Epithelial cell of esophagus (primary cell): ENCODE measurements around the gene IL1RAPL1.

Experiments used
- DNase-seq: peaks from one replicate; pipeline ENCODE4 v3.0.0; 2010; ENCODE audit warnings: low read depth
- H3K4me3 ChIP-seq: 2 replicates; pipeline ENCODE4 v1.5.1; 2011; ENCODE audit warnings: mild to moderate bottlenecking, low read length, control low read depth
- TF ChIP-seq, protein P1 (sequence below): IDR thresholded peaks from 2 replicates; pipeline ENCODE4 v1.5.1; 2011; ENCODE audit warnings: low read depth, mild to moderate bottlenecking, low read length, control low read depth, inconsistent platforms; ENCODE audit not compliant: insufficient read depth; ENCODE audit errors: missing control alignments

The IL1RAPL1 gene

DNA sequence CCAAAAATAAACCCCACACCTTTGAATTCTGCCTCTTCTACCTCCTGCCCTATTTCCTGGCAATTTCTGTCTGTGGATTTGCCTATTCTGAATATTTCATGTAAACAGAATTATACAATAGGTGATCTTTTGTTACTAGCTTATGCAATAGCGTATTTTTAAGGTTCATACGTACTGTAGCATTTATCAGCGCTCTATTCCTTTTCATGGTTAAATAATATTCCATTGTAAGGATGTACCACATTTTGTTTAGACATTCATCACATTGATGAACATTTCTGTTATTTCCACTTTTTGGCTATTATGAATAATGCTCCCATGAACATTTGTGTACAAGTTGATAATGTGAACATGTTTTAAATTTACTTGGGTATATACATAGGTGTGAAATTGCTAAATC is 847.7 kb downstream of the IL1RAPL1 start:
- H3K4me3 ChIP-seq, result no peak overlapping the region
- DNase-seq, result no peak
- TF ChIP-seq, protein P1, sequence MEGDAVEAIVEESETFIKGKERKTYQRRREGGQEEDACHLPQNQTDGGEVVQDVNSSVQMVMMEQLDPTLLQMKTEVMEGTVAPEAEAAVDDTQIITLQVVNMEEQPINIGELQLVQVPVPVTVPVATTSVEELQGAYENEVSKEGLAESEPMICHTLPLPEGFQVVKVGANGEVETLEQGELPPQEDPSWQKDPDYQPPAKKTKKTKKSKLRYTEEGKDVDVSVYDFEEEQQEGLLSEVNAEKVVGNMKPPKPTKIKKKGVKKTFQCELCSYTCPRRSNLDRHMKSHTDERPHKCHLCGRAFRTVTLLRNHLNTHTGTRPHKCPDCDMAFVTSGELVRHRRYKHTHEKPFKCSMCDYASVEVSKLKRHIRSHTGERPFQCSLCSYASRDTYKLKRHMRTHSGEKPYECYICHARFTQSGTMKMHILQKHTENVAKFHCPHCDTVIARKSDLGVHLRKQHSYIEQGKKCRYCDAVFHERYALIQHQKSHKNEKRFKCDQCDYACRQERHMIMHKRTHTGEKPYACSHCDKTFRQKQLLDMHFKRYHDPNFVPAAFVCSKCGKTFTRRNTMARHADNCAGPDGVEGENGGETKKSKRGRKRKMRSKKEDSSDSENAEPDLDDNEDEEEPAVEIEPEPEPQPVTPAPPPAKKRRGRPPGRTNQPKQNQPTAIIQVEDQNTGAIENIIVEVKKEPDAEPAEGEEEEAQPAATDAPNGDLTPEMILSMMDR, result no peak

DNA sequence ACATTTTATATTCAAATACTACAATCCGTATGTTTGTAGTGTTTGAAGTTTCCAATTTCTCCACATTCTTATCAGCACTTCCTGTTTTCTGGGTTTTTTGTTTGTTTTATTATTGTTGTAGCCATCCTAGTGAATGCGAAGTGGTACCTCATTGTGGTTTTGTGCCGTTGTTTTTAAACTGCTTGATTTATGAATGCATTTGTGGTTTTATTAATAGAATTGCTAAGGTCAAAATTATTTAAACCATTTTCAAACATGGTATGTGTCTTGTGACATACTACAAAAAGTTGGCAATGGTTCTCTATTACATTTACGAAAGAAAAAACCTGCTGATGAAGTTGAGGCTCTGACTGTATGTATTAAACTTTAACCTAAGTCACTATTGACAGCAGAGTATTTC is 848.1 kb downstream of the IL1RAPL1 start:
- H3K4me3 ChIP-seq, result no peak overlapping the region
- DNase-seq, result peak; percentile 2
- TF ChIP-seq, protein P1, result no peak

DNA sequence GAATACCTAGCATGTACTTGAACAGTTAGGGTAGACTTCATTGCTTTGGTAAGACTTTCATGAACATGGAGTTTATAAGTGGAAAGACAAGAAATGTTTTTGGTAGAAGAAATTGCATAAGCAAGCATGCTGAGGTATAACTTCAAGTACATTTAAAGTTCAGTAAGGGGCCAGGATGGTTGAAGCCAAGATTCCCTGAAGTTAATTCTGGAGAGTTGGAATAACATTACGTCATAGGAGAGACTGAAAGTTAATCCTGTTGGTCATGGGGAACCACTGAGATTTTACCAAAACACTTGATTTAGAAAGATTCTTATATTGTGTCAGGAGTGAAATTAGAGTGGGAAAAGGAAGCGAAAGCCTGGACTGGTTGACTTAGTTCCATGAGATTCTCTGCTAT is 860.6 kb downstream of the IL1RAPL1 start:
- TF ChIP-seq, protein P1, result no peak
- no peak for DNase-seq
- no peak overlapping the region for H3K4me3 ChIP-seq

DNA sequence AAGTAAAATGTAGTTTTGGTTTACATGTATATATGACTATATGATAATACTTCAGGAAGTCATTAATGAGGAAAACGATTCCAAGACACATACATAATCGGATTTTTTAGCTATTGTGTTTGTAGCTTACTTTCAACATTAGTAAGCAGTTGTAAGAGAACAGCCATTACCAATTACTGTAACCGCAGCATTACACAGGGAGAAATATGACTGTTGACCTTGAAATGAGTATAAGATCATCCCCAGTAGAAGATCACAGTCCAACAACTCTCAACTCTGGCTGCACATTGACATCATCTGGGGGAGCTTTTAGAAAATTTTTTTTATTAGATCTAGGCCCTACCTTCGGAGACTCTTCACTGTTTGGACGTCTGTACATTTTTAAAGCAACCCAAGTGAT is 866.1 kb downstream of the IL1RAPL1 start:
- no peak for DNase-seq
- TF ChIP-seq, protein P1, result no peak
- no peak overlapping the region for H3K4me3 ChIP-seq

DNA sequence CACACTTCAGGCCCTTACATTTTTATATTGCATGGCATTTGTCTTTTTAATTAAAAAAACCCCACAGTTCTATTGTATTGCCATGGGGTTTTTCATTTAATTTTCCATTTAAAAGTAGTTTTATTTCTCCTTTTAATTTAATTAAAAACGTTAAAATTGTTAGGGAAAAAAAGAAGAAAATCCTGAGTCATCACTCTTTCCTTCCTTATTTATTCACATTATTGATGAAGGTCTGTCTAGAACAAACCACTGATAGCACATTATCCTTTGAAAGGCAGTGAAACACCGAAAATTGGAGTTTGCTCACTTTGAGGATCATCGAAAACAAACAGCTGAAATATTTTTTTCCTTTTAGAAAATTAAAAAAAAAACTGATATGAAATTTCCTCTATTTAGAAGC is 868.5 kb downstream of the IL1RAPL1 start:
- DNase-seq, result no peak
- H3K4me3 ChIP-seq, result no peak overlapping the region
- TF ChIP-seq, protein P1, result no peak

DNA sequence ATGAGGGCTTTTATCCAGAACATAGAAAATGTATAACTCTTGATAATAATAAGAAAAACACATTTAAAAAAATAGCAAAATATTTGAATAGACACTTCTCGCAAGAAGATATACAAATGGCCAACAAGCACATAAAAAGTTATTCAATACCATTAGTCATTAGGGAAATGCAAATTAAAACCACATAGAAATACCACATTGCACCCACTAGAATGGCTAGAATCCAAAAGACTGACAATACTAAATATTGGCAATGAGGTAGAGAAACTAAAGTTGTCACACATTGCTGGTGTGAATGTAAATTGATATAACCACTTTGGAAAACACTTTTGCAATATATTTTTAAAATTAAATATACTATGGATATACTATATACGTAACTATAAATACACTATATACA is 873.8 kb downstream of the IL1RAPL1 start:
- DNase-seq, result no peak
- no peak overlapping the region for H3K4me3 ChIP-seq
- TF ChIP-seq, protein P1, result no peak

DNA sequence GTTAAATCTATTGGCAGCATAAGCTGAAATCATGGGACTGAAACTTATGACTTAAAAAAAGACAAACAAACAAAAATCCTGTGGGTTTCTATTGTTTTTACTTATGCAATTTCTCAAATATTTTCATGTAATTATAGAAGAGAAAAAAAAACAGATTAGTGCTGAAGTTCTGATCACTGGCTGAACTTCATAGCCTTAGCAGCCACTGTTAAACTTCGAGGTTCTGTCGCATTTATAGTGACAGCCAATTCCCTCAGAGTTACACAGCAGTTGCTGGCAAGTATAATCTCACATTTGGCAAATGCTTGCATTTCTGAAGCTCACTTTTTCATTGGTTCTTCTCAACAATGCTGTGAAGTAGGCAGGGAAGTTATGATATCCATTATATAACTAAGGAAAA is 879.2 kb downstream of the IL1RAPL1 start:
- TF ChIP-seq, protein P1, result no peak
- no peak overlapping the region for H3K4me3 ChIP-seq
- no peak for DNase-seq
